Breast epithelium (tissue), 4 donors: Measurements from ENCODE around the gene HSPBAP1. TPM values are rescaled to one million over a fixed set of nuclear protein-coding genes. Genes with fewer than 3 reads are reported as not detected.

Experiments
- DNase-seq, 2 donors: peaks; one replicate each; pipeline ENCODE4 v3.0.0-alpha.2; 2019; ENCODE audit warnings: low spot score in 2 of 2
- H3K27ac ChIP-seq, 2 donors: fragments of 200-600 bp; sonication (generic) in 1 of 2; one replicate each; pipeline ENCODE4 v1.5.1; 2016 to 2019; ENCODE audit warnings: mild to moderate bottlenecking in 1 of 2
- H3K27me3 ChIP-seq, 2 donors: fragments of 200-600 bp; sonication (generic) in 1 of 2; one replicate each; pipeline versions ENCODE4 v1.5.1 to v1.6.0; 2017 to 2019; ENCODE audit warnings: control low read depth in 1 of 2, mild to moderate bottlenecking in 1 of 2
- H3K36me3 ChIP-seq: fragments of 200-600 bp; one replicate; pipeline ENCODE4 v1.5.1; 2019
- H3K4me1 ChIP-seq, 2 donors: fragments of 200-600 bp; sonication (generic); one replicate each; pipeline ENCODE4 v1.5.1; 2016 to 2019; ENCODE audit warnings: control low read depth in 1 of 2
- H3K4me3 ChIP-seq, 3 donors: fragments of 200-600 bp; sonication (generic); 1 replicate in 2 of 3; 2 replicates in 1 of 3; pipeline ENCODE4 v1.5.1; 2016 to 2019; ENCODE audit warnings: mild to moderate bottlenecking in 3 of 3, moderate library complexity in 2 of 3
- H3K9me3 ChIP-seq, 2 donors: fragments of 200-600 bp; sonication (generic) in 1 of 2; one replicate each; pipeline ENCODE4 v1.5.1; 2016 to 2019; ENCODE audit warnings: control low read depth in 1 of 2
- CTCF ChIP-seq, 3 donors: fragments of 450-650 bp; IDR thresholded peaks; one replicate each; pipeline ENCODE4 v1.5.1; 2016 to 2017; ENCODE audit warnings: antibody characterized with exemption in 3 of 3, mild to moderate bottlenecking in 3 of 3, moderate library complexity in 3 of 3
- POLR2A ChIP-seq: fragments of 450-650 bp; IDR thresholded peaks from one replicate; pipeline ENCODE4 v1.6.1; 2016; ENCODE audit warnings: antibody characterized with exemption, mild to moderate bottlenecking, moderate library complexity
- POLR2AphosphoS5 ChIP-seq, 3 donors: sonication (generic); formaldehyde crosslinking; IDR thresholded peaks; one replicate each; pipeline ENCODE4 v1.6.1; 2017; ENCODE audit warnings: antibody characterized with exemption in 3 of 3
- intact Hi-C: fragments of 100-400 bp; cut with DNase I; formaldehyde crosslinking; loops from one replicate; pipeline ENCODE4 v1.15.1; 2023; ENCODE audit warnings: low total_unique reads
- total RNA-seq, 3 donors: library from RNA; depleted of rRNA; stranded (reverse); fragments of >200 nt; gene quantifications; one replicate each; pipeline ENCODE4 v1.1.0, GENCODE V29; 2016

Gene HSPBAP1
- total RNA-seq, 3 donors from 2014 or later: 11.7 to 18.6 (median 15.7) TPM

GRCh38 chr3:122824465-122825381, 31.1 kb upstream of the HSPBAP1 start:
- DNase-seq: no peak
- TF ChIP-seq CTCF (IDR thresholded peaks at IDR 0.05): no peak
- no peak for TF ChIP-seq POLR2AphosphoS5 (IDR thresholded peaks at IDR 0.05)
- TF ChIP-seq POLR2A: no peak
- H3K27ac ChIP-seq: no peak overlapping the region
- no peaks in the 10 kb centered on the region for H3K27me3 ChIP-seq
- H3K36me3 ChIP-seq: no peaks in the 10 kb centered on the region
- intact Hi-C loops: no loop called here
- no peaks in the 10 kb centered on the region for H3K4me1 ChIP-seq
- no peaks in the 10 kb centered on the region for H3K9me3 ChIP-seq
- no peak overlapping the region for H3K4me3 ChIP-seq

DNA sequence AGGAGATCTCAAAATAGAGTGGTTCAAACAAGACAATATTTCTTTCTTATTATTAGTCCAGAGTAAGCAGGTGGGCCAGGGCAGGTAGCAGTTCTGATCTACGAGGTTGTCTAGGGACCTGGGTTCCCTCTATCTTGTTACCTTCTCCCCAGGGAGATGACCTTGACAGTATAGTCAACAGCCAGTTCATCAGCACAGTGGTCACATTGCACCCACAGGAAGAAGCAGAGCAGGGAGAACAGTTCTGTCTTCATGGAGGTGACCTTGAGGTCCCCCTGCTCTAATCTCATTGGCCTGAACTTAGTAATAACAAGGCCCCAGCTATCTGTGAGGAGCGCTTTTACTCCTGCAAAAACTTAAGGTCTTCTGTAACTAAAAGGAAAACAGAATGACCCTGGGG, 23.0 kb upstream of the HSPBAP1 start:
- no peak overlapping the region for H3K27ac ChIP-seq
- no peak for DNase-seq
- H3K27me3 ChIP-seq: no peaks in the 10 kb centered on the region
- H3K4me1 ChIP-seq: no peaks in the 10 kb centered on the region
- TF ChIP-seq POLR2A (no peak), POLR2AphosphoS5 (IDR thresholded peaks at IDR 0.05) (no peak), CTCF (IDR thresholded peaks at IDR 0.05) (no peak)
- H3K4me3 ChIP-seq: no peak overlapping the region
- H3K9me3 ChIP-seq: no peaks in the 10 kb centered on the region
- intact Hi-C loops: no loop called here
- H3K36me3 ChIP-seq: no peaks in the 10 kb centered on the region

DNA sequence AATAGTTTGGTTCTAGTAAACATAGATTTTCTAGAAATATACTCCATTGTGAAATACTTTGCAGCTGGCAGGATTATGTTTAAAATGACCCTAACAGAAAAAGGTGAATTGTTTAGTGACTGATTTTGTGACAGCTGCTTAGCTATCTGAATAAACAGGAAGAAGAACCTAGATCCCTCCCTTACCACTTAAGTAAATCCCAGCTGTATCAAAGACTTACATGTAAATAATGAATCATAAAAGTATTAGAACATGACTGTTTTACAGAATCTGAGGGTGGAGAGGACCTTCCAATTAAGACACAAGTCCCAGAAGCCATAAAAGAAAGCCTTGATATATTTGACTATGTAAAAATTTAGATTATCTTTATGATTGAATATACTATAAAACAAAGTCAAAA, 17.1 kb upstream of the HSPBAP1 start:
- no peaks in the 10 kb centered on the region for H3K27me3 ChIP-seq
- no peaks in the 10 kb centered on the region for H3K36me3 ChIP-seq
- no peak overlapping the region for H3K27ac ChIP-seq
- H3K4me3 ChIP-seq: no peak overlapping the region
- intact Hi-C loops: no loop called here
- TF ChIP-seq CTCF (IDR thresholded peaks at IDR 0.05) (no peak), POLR2AphosphoS5 (IDR thresholded peaks at IDR 0.05) (no peak), POLR2A (no peak)
- H3K9me3 ChIP-seq: no peaks in the 10 kb centered on the region
- no peak for DNase-seq
- H3K4me1 ChIP-seq: no peaks in the 10 kb centered on the region

GRCh38 chr3:122803977-122804376, 10.3 kb upstream of the HSPBAP1 start:
- no peak overlapping the region for H3K27ac ChIP-seq
- DNase-seq: no peak
- intact Hi-C loops: no loop called here
- no peak for TF ChIP-seq POLR2A
- no peak for TF ChIP-seq CTCF (IDR thresholded peaks at IDR 0.05)
- TF ChIP-seq POLR2AphosphoS5 (IDR thresholded peaks at IDR 0.05): no peak
- H3K9me3 ChIP-seq: no peaks in the 10 kb centered on the region
- no peaks in the 10 kb centered on the region for H3K36me3 ChIP-seq
- no peaks in the 10 kb centered on the region for H3K4me1 ChIP-seq
- H3K4me3 ChIP-seq: no peak overlapping the region
- no peaks in the 10 kb centered on the region for H3K27me3 ChIP-seq

DNA sequence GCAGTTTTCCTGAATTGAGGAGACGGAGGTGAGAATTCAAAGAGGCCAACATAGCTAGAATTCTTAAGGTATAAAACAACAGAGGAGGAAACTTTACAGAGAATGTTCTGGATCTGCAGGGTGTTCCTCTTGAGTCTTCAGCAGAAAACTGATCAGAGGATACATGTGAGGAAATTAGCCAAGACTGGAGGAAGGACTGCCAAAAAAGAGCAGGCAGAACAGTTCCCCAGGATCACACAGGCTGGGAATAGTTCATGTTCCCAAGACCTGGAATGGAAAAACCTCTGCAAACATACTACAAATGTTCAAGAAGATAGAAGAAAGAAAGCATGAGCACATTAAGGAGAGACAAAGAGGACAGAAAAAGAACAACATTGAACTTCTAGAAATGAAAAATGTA, 8.7 kb upstream of the HSPBAP1 start:
- Histone ChIP-seq H3K4me1 (no peaks in the 10 kb centered on the region), H3K9me3 (no peaks in the 10 kb centered on the region), H3K4me3 (no peak overlapping the region), H3K27ac (no peak overlapping the region), H3K27me3 (no peaks in the 10 kb centered on the region), H3K36me3 (no peaks in the 10 kb centered on the region)
- DNase-seq: no peak
- intact Hi-C loops: no loop called here
- TF ChIP-seq POLR2AphosphoS5 (IDR thresholded peaks at IDR 0.05): no peak
- no peak for TF ChIP-seq POLR2A
- TF ChIP-seq CTCF (IDR thresholded peaks at IDR 0.05): no peak
